Endothelial cell of hepatic sinusoid (primary cell): ENCODE results near the gene SNURF.
"Not testable (repeated sequence)": the region's sequence is repeated elsewhere in the genome, so short reads cannot be mapped to it uniquely, and the experiment has no call there.

Source experiments
- in situ Hi-C: cut with HindIII; loops from 2 replicates; pipeline ENCODE4 v1.10.0; 2017; ENCODE audit warnings: low sequenced_read_pairs

The SNURF gene

DNA sequence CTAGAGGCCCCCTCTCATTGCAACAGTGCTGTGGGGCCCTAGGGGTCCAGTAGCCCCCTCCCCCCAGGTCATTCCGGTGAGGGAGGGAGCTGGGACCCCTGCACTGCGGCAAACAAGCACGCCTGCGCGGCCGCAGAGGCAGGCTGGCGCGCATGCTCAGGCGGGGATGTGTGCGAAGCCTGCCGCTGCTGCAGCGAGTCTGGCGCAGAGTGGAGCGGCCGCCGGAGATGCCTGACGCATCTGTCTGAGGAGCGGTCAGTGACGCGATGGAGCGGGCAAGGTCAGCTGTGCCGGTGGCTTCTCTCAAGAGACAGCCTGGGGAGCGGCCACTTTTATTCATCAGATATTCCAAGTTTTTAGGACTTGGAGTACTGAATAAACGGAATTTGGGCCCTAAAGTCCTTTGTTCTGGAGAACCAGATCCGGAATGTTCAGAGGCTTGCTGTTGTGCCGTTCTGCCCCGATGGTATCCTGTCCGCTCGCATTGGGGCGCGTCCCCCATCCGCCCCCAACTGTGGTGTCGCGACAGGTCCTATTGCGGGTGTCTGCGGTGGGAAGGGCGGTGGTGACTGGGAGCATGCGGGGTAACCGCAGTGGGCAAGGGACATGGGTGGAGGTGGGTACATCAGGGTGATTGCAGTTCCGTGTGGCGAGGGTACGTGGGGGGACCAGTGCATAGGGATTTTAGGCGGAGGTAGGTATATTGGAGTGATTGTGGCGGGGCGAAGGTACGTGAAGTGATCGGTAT lies at the start of gene SNURF, which contains the start of gene SNRPN:
TSS of gene SNURF (plus strand) at position 205 of the 748 bp plus-strand sequence. CDS start at position 267, 62 bp downstream.
TSS of gene SNRPN (plus strand) at position 205 of the 748 bp plus-strand sequence. CDS start 19,467 bp downstream, outside the sequence.
- in situ Hi-C loops, result no loop called here

DNA sequence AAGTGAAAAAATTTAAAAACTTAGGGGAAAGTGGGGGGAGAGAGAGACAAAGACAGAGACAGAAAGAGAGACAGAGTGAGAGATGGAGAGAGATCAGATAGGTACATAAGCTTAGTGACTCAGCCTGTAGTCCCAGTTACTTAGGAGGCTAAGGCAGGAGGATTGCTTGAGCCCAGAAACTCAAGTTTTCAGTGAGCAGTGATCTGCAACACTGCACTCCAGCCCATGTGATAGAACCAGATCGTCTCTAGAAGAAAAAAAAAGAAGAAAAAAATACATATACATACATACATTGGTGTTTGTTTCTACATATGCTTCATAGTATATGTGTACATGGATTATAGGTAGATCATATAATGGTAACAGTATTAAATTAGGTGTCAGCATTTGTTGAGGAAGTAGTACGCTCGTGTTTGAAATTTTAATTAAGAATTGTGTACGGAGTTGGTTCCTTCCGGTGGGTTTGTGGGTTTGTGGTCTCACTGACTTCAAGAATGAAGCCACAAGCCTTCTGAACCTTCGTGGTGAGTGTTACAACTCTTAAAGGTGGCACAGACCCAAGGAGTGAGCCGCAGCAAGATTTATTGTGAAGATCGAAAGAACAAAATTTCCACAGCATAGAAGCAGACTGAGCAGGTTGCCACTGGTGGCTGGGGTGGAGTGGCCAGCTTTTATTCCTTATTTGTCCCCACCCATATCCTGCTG lies 38.3 kb upstream of the SNURF start:
- in situ Hi-C loops, result no loop called here

GRCh38 chr15:24917431-24917830 lies 37.4 kb upstream of the SNURF start:
- in situ Hi-C loops, result no loop called here

DNA sequence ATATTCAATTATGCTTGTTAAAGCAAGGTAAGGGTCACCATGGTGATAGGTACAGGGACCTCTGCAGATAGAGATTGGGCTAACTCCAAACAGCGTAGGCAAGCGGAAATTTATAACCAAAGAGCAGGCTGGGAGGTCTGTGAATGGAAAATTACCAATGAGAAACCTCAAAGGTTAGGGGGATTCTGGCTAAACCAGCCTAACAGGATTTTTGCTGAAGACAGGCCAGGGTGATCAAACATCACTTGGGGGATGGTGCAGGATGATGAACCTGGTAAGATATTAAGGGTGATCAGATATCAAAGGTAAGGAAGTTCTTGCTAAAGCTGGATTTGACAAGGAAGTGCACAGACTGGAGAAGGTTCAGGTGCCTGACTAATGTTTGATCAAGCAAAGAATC lies 35.3 kb upstream of the SNURF start:
- in situ Hi-C loops, result no loop called here

- in situ Hi-C loops, result not testable (repeated sequence)
Observed at GRCh38 chr15:24922781-24923180, 32.0 kb upstream of the SNURF start.

- in situ Hi-C loops, result no loop called here
Observed at GRCh38 chr15:24924153-24924552, 30.6 kb upstream of the SNURF start.

GRCh38 chr15:24924621-24925020 lies 30.2 kb upstream of the SNURF start:
- in situ Hi-C loops, result no loop called here

DNA sequence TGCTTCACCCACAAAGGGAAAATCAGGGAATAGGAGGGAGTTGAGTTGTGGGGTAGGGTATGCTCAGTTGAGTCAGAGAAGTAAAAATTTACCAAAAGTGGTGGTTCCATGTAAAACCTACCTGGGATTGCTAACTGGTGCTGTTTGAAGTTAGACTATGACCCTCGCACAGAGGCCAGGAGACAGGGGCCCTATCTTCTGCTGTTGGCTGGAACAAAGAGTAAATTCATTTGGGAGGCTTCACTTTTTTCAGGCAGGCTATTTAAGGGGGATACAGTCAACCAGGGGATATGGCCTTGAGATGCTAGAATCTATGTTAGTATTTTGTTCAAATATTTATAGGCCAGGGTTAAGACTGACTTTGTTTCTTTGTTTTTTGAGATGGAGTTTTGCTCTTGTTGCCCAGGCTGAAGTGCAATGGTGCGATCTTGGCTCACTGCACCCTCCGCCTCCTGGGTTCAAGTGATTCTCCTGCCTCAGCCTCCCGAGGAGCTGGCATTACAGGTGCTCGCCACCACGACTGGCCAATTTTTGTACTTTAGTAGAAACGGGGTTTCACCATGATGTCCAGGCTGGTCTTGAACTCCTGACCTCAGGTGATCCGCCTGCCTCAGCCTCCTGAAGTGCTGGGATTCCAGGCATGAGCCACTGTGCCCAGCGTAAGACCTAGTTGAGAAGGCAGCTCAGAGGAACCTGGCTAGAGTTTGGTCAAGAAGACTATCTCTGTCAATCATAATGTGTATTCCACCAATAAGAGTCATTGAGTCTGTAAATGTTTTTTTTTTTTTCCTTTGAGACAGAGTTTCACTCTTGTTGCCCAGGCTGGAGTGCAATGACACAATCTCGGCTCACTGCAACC lies 22.7 kb upstream of the SNURF start:
- in situ Hi-C loops, result not testable (repeated sequence)

DNA sequence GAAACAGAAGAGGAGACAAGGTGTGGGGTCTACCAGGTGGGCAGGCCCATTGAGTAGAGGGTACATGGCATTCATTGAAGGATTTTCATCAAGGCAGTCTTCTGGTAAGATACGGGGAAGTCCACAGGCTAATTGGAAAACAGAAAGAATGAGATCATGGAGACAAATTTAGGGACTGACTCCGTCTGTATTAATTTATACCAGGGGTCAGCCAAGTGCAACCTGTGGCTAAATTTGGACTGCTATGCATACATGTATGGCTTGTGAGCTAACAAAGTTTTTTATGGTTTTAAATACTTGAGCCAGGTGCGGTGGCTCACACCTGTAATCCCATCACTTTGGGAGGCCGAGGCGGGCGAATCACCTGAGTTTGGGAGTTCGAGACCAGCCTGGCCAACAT lies 21.1 kb upstream of the SNURF start:
- in situ Hi-C loops, result no loop called here

DNA sequence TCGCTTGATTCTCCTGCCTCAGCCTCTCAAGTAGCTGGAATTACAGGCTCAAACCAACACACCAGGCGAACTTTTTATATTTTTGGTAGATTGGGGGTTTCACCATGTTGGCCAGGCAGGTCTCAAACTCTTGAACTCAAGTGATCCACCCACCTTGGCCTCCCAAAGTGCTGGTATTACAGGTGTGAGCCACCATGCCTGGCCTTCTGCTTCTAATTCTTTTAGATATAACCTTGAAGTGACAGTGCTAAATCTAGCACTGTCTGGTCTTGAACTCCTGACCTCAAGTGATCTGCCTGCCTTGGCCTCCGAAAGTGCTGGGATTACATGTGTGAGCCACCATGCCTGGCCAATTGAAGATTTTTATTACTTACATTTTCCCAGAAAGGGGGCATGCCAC lies 16.6 kb upstream of the SNURF start:
- in situ Hi-C loops, result not testable (repeated sequence)

DNA sequence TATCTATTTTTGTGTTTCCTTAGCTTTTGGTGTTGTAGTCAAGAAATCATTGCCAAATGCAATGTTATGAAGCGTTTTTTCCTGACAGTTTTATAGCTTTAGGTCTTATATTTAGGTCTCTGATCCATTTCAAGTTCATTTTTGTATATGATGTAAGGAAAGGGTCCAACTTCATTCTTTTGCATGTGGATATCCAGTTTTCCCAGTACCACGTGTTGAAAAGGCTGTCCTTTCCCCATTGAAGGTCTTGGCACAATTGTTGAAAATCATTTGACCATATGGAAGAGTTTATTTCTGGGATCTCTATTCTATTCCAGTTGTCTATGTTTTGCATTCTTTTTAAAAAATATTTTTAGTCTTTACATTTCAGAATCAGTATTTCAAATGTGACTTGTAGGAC lies 14.6 kb upstream of the SNURF start:
- in situ Hi-C loops, result no loop called here

- in situ Hi-C loops, result no loop called here
Observed at GRCh38 chr15:24943361-24943760, 11.4 kb upstream of the SNURF start.

GRCh38 chr15:24944954-24945353 lies 9.8 kb upstream of the SNURF start:
- in situ Hi-C loops, result no loop called here

DNA sequence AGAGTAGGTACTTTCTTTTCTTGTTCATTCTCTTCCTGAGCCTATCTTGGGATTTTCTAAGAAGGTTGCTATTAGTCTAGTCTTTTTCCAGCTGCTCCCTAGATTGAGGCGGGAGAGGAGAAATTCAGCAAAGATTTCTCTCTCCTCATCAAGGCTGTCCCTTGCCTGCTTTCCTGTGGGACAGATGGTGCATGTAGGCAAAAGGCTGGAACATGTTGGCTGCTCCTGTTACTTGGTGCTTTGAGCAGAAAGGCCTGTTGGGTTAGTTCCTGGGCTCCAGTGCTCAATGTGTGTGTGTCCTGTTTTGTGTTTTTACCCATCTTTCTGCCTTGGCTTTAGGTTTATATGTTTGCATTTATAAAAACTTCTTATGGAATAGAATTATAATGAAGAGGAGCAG lies 9.1 kb upstream of the SNURF start:
- in situ Hi-C loops, result no loop called here

- in situ Hi-C loops, result no loop called here
Observed at GRCh38 chr15:24948495-24948894, 6.3 kb upstream of the SNURF start.

DNA sequence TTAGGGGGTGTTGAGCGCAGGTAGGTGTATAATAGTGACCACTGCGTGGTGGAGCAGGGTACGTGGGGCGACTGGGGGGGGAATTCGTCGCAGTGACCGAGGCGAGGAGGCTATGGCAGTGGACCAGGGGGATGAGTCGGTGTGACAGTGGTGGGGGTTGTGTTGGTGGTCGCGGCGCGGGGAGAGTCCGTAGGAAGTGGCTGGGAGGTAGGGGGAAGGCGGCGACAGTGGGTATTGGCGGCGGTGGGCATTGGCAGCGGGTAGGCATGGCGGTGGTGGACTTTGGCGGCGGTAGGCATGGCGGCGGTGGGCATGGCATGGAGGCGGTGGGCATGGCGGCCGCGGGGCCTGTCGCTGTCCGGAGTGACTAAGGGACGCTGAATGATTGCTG lies 739 bp downstream of the SNURF start:
- in situ Hi-C loops, result no loop called here

DNA sequence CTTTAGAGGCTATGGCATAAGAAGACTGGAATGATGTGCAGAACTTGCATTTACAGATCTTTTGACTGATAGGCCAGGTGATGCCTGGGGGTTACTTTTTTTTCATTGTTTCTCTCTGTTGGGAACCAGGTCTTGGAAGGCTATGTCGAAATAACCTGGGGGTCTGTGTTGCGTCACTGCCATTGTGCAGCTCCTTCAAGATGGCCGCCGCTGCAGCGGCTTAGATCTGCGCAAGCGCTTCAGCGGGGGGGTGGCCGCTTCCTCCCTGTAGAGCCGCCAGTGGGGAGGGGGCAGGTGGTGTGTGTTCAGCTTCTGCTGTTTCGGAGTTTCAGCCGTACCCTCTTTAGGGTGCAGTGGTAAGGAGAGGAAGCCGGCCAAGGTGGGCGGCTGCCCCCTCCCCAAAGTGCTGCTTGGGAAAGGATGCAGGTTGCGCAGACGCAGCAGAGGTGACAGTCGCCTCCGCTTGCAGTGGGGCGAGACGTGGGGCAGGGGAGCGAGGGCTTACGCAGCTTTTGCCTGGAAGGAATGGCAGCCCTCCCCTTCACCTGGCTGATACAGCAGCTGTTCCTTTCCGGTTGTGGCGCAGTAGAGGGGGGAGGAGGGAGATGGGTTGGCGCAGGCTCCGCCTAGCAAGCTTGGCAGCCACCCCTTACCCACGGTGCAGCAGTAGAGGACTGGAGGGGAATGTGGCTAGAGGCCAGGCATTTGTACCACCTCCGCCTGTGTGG lies 1.5 kb downstream of the SNURF start:
- in situ Hi-C loops, result no loop called here

DNA sequence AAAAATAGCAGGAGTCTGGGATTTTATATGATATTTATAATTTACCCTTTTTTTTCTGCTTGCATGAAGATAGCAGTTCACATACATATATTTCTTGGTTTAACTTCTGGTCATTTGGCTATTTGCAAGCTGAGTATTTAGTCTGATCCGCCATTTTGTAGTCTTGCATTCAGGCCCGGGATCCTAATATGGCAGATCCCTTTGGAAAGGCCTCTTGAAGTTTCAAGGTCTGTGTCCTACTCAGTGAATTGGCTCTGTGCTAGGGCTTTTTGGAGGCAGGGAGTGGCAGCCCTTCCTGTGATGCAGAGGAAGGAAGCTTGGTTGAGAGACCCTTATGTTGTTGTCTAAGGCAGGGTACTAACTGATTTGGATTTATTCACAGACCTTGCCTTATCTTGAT lies 2.9 kb downstream of the SNURF start:
- in situ Hi-C loops, result no loop called here

- in situ Hi-C loops, result no loop called here
Observed at GRCh38 chr15:24961967-24962366, 7.2 kb downstream of the SNURF start.

- in situ Hi-C loops, result no loop called here
Observed at GRCh38 chr15:24962880-24963279, 8.1 kb downstream of the SNURF start.
